ENCODE results near the gene CLIC6. TPM values are rescaled to one million over a fixed set of nuclear protein-coding genes. Genes with fewer than 3 reads are reported as not detected.

Gene CLIC6
- total and polyA plus RNA-seq, 9 of the 15 experiments (the other 6 are each of a cell fraction or from before 2014, with no cell fraction given) = not detected

GRCh38 chr21:34671462-34671861 is 2.7 kb downstream of the CLIC6 start (continued):
- no peak for TF ChIP-seq MXD1 (CRISPR knock-in tag; IDR thresholded peaks at IDR 0.05; ENCODE audit: borderline replicate concordance, poor library complexity, severe bottlenecking)
- no peak for TF ChIP-seq CHD7 (IDR thresholded peaks at IDR 0.05; ENCODE audit: low read depth, low read length)
- TF ChIP-seq NCOA6 (IDR thresholded peaks at IDR 0.05) = no peak
- TF ChIP-seq ZBTB26 (CRISPR knock-in tag; IDR thresholded peaks at IDR 0.05) = no peak
- no peak for TF ChIP-seq BCL6 (CRISPR knock-in tag; IDR thresholded peaks at IDR 0.05)
- no peak for TF ChIP-seq MBD2 (IDR thresholded peaks at IDR 0.05; ENCODE audit: borderline replicate concordance, low read depth)
